HepG2 (cell line): ENCODE data around the gene BCAT1.

Experiments
- CBX2 ChIP-seq, 2 experiments: fragments of 200-600 bp in 1 of 2; sonication (generic); formaldehyde crosslinking in 1 of 2; IDR thresholded peaks; 2 replicates each; pipeline versions ENCODE4 v1.7.0 to v1.8.1; 2018 to 2022; ENCODE audit warnings: low read depth in 2 of 2, low read length in 1 of 2, mild to moderate bottlenecking in 1 of 2, missing genetic modification reagents in 1 of 2
- NBN ChIP-seq: fragments of 450-650 bp; conservative IDR thresholded peaks from 2 replicates; pipeline ENCODE4 v1.6.1; 2017
- PATZ1 ChIP-seq: sonication (generic); formaldehyde crosslinking; IDR thresholded peaks from 2 replicates; pipeline ENCODE4 v1.4.0; 2020; ENCODE audit warnings: missing genetic modification reagents
- SIN3A ChIP-seq: IDR thresholded peaks from 2 replicates; pipeline ENCODE4 v1.6.1; 2011; ENCODE audit warnings: low read depth, mild to moderate bottlenecking, control low read depth, low read length, borderline replicate concordance
- SP1 ChIP-seq, 2 experiments: fragments of 450-650 bp in 1 of 2; sonication (generic) in 1 of 2; formaldehyde crosslinking in 1 of 2; IDR thresholded peaks; 2 replicates each; pipeline versions ENCODE4 v1.4.0 to v1.6.1; 2016 to 2020; ENCODE audit warnings: missing genetic modification reagents in 1 of 2
- SP2 ChIP-seq: sonication (generic); formaldehyde crosslinking; IDR thresholded peaks from 2 replicates; pipeline ENCODE4 v1.5.1; 2020; ENCODE audit warnings: mild to moderate bottlenecking, missing genetic modification reagents
- TCF7 ChIP-seq: sonication (generic); IDR thresholded peaks from 2 replicates; pipeline ENCODE4 v1.6.1; 2016; ENCODE audit warnings: antibody characterized with exemption, low read depth
- ZFP82 ChIP-seq: sonication (generic); formaldehyde crosslinking; IDR thresholded peaks from 2 replicates; pipeline ENCODE4 v1.5.1; 2020; ENCODE audit warnings: mild to moderate bottlenecking, missing genetic modification reagents, borderline replicate concordance
- ZNF713 ChIP-seq: sonication (generic); formaldehyde crosslinking; IDR thresholded peaks from 2 replicates; pipeline ENCODE4 v1.4.0; 2020; ENCODE audit warnings: mild to moderate bottlenecking, missing genetic modification reagents
- ZNF75D ChIP-seq: sonication (generic); formaldehyde crosslinking; IDR thresholded peaks from 2 replicates; pipeline ENCODE4 v1.8.1; 2023; ENCODE audit warnings: missing genetic modification reagents, mild to moderate bottlenecking, borderline replicate concordance
- ZNF768 ChIP-seq: sonication (generic); formaldehyde crosslinking; IDR thresholded peaks from 2 replicates; pipeline ENCODE4 v1.4.0; 2020; ENCODE audit warnings: missing genetic modification reagents
- TF ChIP-seq, protein P1 (sequence below): sonication (generic); formaldehyde crosslinking; IDR thresholded peaks from 2 replicates; pipeline ENCODE4 v1.5.0; 2020; ENCODE audit warnings: mild to moderate bottlenecking, missing genetic modification reagents, moderate library complexity
- TF ChIP-seq, protein P2 (sequence below): sonication (generic); formaldehyde crosslinking; IDR thresholded peaks from 2 replicates; pipeline ENCODE4 v1.8.1; 2023; ENCODE audit warnings: mild to moderate bottlenecking, missing genetic modification reagents

- no peak for TF ChIP-seq SIN3A
- TF ChIP-seq PATZ1 (CRISPR knock-in tag): no peak
- TF ChIP-seq ZNF713 (CRISPR knock-in tag): no peak
- no peak for TF ChIP-seq CBX2 (IDR thresholded peaks at IDR 0.05; ENCODE audit: low read depth, low read length)
- TF ChIP-seq CBX2 (CRISPR knock-in tag; IDR thresholded peaks at IDR 0.05; ENCODE audit: low read depth): no peak
- TF ChIP-seq SP1 (IDR thresholded peaks at IDR 0.05): no peak
- TF ChIP-seq SP1 (CRISPR knock-in tag; IDR thresholded peaks at IDR 0.05): no peak
- TF ChIP-seq, protein P1, sequence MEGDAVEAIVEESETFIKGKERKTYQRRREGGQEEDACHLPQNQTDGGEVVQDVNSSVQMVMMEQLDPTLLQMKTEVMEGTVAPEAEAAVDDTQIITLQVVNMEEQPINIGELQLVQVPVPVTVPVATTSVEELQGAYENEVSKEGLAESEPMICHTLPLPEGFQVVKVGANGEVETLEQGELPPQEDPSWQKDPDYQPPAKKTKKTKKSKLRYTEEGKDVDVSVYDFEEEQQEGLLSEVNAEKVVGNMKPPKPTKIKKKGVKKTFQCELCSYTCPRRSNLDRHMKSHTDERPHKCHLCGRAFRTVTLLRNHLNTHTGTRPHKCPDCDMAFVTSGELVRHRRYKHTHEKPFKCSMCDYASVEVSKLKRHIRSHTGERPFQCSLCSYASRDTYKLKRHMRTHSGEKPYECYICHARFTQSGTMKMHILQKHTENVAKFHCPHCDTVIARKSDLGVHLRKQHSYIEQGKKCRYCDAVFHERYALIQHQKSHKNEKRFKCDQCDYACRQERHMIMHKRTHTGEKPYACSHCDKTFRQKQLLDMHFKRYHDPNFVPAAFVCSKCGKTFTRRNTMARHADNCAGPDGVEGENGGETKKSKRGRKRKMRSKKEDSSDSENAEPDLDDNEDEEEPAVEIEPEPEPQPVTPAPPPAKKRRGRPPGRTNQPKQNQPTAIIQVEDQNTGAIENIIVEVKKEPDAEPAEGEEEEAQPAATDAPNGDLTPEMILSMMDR: no peak
- TF ChIP-seq, protein P2, sequence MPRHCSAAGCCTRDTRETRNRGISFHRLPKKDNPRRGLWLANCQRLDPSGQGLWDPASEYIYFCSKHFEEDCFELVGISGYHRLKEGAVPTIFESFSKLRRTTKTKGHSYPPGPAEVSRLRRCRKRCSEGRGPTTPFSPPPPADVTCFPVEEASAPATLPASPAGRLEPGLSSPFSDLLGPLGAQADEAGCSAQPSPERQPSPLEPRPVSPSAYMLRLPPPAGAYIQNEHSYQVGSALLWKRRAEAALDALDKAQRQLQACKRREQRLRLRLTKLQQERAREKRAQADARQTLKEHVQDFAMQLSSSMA: no peak
- TF ChIP-seq TCF7: no peak
- no peak for TF ChIP-seq ZFP82
- no peak for TF ChIP-seq ZNF75D (CRISPR knock-in tag)
- TF ChIP-seq SP2 (CRISPR knock-in tag): no peak
- TF ChIP-seq ZNF768 (CRISPR knock-in tag): no peak
- no peak for TF ChIP-seq NBN
These were observed 96.5 kb downstream of the BCAT1 start for GRCh38 chr12:24852420-24852819.
